ENCODE data around the gene TRIM7.

TRIM7 gene

DNA sequence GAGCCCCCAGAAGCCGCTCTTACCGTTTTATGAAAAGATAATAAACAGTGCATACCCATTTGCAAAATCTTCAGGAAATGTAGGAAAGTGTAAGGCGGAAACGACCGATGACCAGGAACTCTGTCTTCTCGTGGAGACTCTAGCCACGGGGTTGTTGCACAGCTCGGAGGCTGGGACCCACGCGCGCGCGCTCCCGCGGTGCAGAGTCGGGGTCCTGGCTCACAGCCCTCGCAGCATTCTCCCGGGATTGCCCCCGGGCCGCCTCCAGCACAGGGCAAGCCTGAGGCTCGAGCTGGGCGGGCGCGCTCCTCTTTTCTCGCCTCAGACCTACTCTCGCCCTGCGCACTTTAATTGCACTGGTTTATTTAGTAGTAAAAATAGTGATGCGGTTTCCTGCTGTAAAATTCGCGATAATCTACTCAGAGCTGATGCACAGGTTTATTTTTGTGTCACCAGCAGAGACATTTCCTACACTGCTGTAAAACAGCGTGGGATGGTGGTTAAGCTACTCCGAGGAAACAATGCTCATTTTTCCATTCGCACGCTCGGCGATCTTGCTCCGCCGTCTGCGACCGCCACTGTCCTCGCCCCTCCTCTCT lies 15.5 kb downstream of the TRIM7 start:
- Histone ChIP-seq H3K27me3 (ENCODE audit: insufficient read depth, insufficient read length) (peaks cover 26% of the 10 kb centered on the region), H3K4me3 (ENCODE audit: insufficient read length, low read depth) (peak overlapping the region; percentile 60), H3K36me3 (ENCODE audit: insufficient read depth, insufficient read length, low read length) (no peaks in the 10 kb centered on the region), H3K4me1 (ENCODE audit: insufficient read depth, insufficient read length) (peaks cover 2% of the 10 kb centered on the region), H3K9ac (ENCODE audit: insufficient read length, low read depth) (peak overlapping the region; percentile 79), H3K9me3 (ENCODE audit: insufficient read depth, low read length) (0 out of 2 replicates have a peak, but pooled peaks cover 8% of the 10 kb centered on the region)
- TF ChIP-seq SUZ12 (IDR thresholded peaks at IDR 0.05; ENCODE audit: extremely low read depth, insufficient read depth, insufficient read length) (no peak), YY1 (IDR thresholded peaks at IDR 0.05; ENCODE audit: insufficient read depth, insufficient read length) (no peak), ZNF274 (IDR thresholded peaks at IDR 0.05; ENCODE audit: low read depth, low read length) (no peak)
- no peak for DNase-seq (ENCODE audit: low read depth, low spot score)

DNA sequence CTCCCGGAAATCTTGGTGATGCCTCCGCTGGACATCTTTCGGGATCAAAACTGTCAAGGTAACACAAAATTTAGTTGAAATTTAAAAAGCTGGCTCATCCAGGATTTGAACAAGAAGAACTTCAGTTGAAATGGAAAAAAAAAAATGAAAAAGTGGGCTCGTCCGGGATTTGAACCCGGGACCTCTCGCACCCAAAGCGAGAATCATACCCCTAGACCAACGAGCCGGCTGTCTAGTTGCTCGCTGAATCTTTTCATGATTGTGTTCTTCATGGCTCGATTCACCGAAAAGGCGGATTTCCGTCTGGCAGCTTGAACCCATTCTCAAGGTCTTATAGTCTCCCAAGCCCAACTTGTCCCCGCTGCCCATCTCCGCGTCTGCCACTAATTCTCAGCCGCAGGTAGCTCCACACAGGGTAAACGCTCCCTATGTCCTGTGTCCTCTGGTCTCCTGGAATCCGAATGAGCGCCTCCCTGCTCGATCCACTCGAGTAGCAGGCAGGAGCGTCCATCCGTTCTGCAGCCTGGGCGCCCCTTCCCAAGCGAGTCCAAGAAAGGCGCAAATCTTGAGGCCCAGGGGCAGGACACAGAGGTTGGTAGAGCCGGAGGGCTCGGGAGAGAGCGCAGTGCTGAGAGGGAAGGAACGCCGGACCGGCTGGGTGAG lies 16.2 kb downstream of the TRIM7 start:
- H3K36me3 ChIP-seq (ENCODE audit: insufficient read depth, insufficient read length, low read length): no peaks in the 10 kb centered on the region
- peaks cover 2% of the 10 kb centered on the region for H3K4me1 ChIP-seq (ENCODE audit: insufficient read depth, insufficient read length)
- peak overlapping the region; percentile 80 for H3K9ac ChIP-seq (ENCODE audit: insufficient read length, low read depth)
- H3K4me3 ChIP-seq (ENCODE audit: insufficient read length, low read depth): peak overlapping the region; percentile 60
- TF ChIP-seq YY1 (IDR thresholded peaks at IDR 0.05; ENCODE audit: insufficient read depth, insufficient read length) (no peak), ZNF274 (IDR thresholded peaks at IDR 0.05; ENCODE audit: low read depth, low read length) (no peak), SUZ12 (IDR thresholded peaks at IDR 0.05; ENCODE audit: extremely low read depth, insufficient read depth, insufficient read length) (no peak)
- H3K27me3 ChIP-seq (ENCODE audit: insufficient read depth, insufficient read length): peaks cover 26% of the 10 kb centered on the region
- DNase-seq (ENCODE audit: low read depth, low spot score): no peak
- H3K9me3 ChIP-seq (ENCODE audit: insufficient read depth, low read length): 0 out of 2 replicates have a peak, but pooled peaks cover 8% of the 10 kb centered on the region

DNA sequence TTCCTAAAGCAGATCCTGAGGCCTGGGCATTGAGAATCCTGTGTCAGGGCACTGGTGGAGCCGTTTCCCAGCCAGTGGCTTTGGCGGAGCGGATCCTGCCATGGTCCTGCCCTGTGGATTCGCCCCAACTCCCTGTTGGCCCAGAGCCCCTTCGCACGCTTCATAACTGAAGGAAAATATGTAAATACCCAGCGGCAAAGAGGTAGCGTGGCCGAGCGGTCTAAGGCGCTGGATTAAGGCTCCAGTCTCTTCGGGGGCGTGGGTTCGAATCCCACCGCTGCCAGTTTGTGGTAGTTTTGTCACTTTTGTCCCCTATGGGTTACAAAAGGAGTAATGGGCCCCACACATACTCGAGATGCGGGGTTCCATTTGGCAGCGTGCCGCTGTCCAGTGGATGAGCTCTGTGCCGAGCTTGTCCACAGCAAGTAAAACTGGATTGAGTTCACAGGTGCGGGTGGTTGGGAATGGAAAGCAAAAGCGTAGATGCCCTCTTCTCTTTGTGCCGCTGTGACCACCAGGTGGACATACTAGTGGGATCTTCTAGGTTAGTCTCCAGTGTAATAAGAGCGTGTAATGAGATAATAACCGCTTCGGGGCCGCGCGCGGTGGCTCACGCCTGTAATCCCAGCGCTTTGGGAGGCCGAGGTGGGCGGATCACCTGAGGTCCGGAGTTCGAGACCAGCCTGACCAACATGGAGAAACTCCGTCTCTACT lies 17.3 kb downstream of the TRIM7 start:
- Histone ChIP-seq H3K36me3 (ENCODE audit: insufficient read depth, insufficient read length, low read length) (no peaks in the 10 kb centered on the region), H3K9me3 (ENCODE audit: insufficient read depth, low read length) (peaks cover 10% of the 10 kb centered on the region; the same call in 1 of the 2 replicates), H3K4me1 (ENCODE audit: insufficient read depth, insufficient read length) (peaks cover 2% of the 10 kb centered on the region), H3K27me3 (ENCODE audit: insufficient read depth, insufficient read length) (peaks cover 26% of the 10 kb centered on the region), H3K4me3 (ENCODE audit: insufficient read length, low read depth) (peak overlapping the region; percentile 80), H3K9ac (ENCODE audit: insufficient read length, low read depth) (peak overlapping the region; percentile 80)
- no peak for DNase-seq (ENCODE audit: low read depth, low spot score)
- TF ChIP-seq YY1 (IDR thresholded peaks at IDR 0.05; ENCODE audit: insufficient read depth, insufficient read length): no peak
- no peak for TF ChIP-seq ZNF274 (IDR thresholded peaks at IDR 0.05; ENCODE audit: low read depth, low read length)
- no peak for TF ChIP-seq SUZ12 (IDR thresholded peaks at IDR 0.05; ENCODE audit: extremely low read depth, insufficient read depth, insufficient read length)

DNA sequence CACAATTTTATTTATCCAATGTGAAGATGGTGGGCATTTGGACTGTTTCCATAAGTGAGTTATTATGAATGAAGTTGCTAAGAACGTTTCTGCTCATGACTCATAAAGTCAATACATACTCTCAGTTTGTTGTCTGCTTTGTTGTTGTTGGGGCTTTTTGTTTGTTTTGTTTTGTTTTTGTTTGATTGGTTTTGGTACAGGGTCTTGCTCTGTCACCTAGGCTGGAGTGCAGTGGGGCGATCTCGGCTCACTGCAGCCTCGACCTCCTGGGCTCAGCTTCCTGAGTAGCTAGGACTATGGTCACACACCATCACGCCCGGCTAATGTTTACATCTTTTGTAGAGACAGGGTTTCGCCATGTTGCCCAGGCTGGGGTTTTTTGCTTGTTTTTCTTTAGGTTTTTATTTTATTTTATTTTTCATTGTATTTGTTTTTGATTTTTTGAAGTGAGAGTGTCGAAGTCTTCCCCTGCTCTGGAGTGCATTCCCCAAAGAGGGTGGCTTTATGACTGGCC lies 18.0 kb downstream of the TRIM7 start:
- Histone ChIP-seq H3K4me1 (ENCODE audit: insufficient read depth, insufficient read length) (peaks cover 2% of the 10 kb centered on the region), H3K27me3 (ENCODE audit: insufficient read depth, insufficient read length) (peaks cover 26% of the 10 kb centered on the region), H3K9me3 (ENCODE audit: insufficient read depth, low read length) (peaks cover 16% of the 10 kb centered on the region; the same call in 1 of the 2 replicates), H3K4me3 (ENCODE audit: insufficient read length, low read depth) (peak overlapping the region; percentile 48), H3K9ac (ENCODE audit: insufficient read length, low read depth) (peak overlapping the region; percentile 80), H3K36me3 (ENCODE audit: insufficient read depth, insufficient read length, low read length) (no peaks in the 10 kb centered on the region)
- no peak for DNase-seq (ENCODE audit: low read depth, low spot score)
- no peak for TF ChIP-seq YY1 (IDR thresholded peaks at IDR 0.05; ENCODE audit: insufficient read depth, insufficient read length)
- TF ChIP-seq ZNF274 (IDR thresholded peaks at IDR 0.05; ENCODE audit: low read depth, low read length): no peak
- TF ChIP-seq SUZ12 (IDR thresholded peaks at IDR 0.05; ENCODE audit: extremely low read depth, insufficient read depth, insufficient read length): no peak

DNA sequence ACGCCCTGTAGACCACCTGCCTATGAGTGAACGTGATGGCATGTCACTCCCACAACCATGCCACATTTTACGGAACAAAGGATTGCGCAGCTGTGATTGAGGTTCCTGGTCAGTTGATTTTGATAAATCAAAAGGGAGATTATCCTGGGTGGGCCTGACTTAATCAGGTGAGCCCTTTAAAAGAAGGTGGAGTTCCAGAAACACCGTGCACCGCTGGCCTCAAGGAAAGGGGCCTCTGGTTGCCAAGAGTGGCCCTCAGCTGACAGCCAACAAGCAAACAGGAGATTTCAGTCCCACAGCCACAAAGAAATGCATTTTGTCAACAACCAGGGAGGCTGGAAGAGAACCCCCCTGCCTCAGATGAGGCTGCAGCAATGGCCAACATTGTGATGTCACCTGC lies 19.0 kb downstream of the TRIM7 start:
- H3K9ac ChIP-seq (ENCODE audit: insufficient read length, low read depth): no peak overlapping the region
- TF ChIP-seq YY1 (IDR thresholded peaks at IDR 0.05; ENCODE audit: insufficient read depth, insufficient read length): no peak
- TF ChIP-seq ZNF274 (IDR thresholded peaks at IDR 0.05; ENCODE audit: low read depth, low read length): no peak
- TF ChIP-seq SUZ12 (IDR thresholded peaks at IDR 0.05; ENCODE audit: extremely low read depth, insufficient read depth, insufficient read length): no peak
- H3K4me1 ChIP-seq (ENCODE audit: insufficient read depth, insufficient read length): peaks cover 2% of the 10 kb centered on the region

DNA sequence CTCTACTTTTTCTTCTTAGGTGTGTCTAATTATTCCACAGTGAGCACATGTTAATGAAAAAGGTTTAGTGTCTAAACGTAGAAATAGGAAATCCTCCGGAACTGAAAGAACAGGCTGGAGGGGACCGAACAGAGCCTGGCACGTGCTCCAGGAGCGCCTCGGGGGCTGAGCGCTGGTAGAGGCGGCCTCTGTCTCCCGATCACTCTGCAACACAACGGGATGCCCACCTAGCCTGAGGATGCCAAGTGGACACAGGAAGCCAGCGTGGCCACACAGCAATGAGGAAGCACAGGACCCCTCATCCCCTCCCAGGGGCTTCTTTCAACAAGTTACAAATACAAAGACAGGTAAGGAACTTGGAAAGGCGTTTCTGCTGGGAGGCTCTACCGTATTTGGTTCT lies 19.4 kb downstream of the TRIM7 start:
- Histone ChIP-seq H3K27me3 (ENCODE audit: insufficient read depth, insufficient read length) (peaks cover 17% of the 10 kb centered on the region), H3K4me3 (ENCODE audit: insufficient read length, low read depth) (no peak overlapping the region), H3K9me3 (ENCODE audit: insufficient read depth, low read length) (peaks cover 25% of the 10 kb centered on the region; the same call in 1 of the 2 replicates), H3K9ac (ENCODE audit: insufficient read length, low read depth) (no peak overlapping the region), H3K36me3 (ENCODE audit: insufficient read depth, insufficient read length, low read length) (no peaks in the 10 kb centered on the region), H3K4me1 (ENCODE audit: insufficient read depth, insufficient read length) (peaks cover 2% of the 10 kb centered on the region)
- no peak for DNase-seq (ENCODE audit: low read depth, low spot score)
- TF ChIP-seq YY1 (IDR thresholded peaks at IDR 0.05; ENCODE audit: insufficient read depth, insufficient read length) (no peak), SUZ12 (IDR thresholded peaks at IDR 0.05; ENCODE audit: extremely low read depth, insufficient read depth, insufficient read length) (no peak), ZNF274 (IDR thresholded peaks at IDR 0.05; ENCODE audit: low read depth, low read length) (no peak)

More for the DNA sequence above, 19.0 kb downstream of the TRIM7 start:
- no peak for DNase-seq (ENCODE audit: low read depth, low spot score)
- no peaks in the 10 kb centered on the region for H3K36me3 ChIP-seq (ENCODE audit: insufficient read depth, insufficient read length, low read length)
- peaks cover 25% of the 10 kb centered on the region; the same call in 1 of the 2 replicates for H3K9me3 ChIP-seq (ENCODE audit: insufficient read depth, low read length)
- H3K27me3 ChIP-seq (ENCODE audit: insufficient read depth, insufficient read length): peaks cover 22% of the 10 kb centered on the region
- no peak overlapping the region for H3K4me3 ChIP-seq (ENCODE audit: insufficient read length, low read depth)
